NB4 (cell line): Measurements from ENCODE around the gene COL4A1.

Source experiments
- CTCF ChIP-seq: IDR thresholded peaks from one replicate; pipeline ENCODE4 v1.5.1; 2012; ENCODE audit warnings: low read depth, low read length
- MAX ChIP-seq: IDR thresholded peaks from 2 replicates; pipeline ENCODE4 v1.6.1; 2011; ENCODE audit warnings: low read depth, low read length
- MYC ChIP-seq: IDR thresholded peaks from 2 replicates; pipeline ENCODE4 v1.6.1; 2011; ENCODE audit warnings: low read depth, low read length
- POLR2A ChIP-seq: IDR thresholded peaks from 2 replicates; pipeline ENCODE4 v1.6.1; 2011; ENCODE audit warnings: mild to moderate bottlenecking; ENCODE audit not compliant: insufficient read length; ENCODE audit errors: extremely low read depth

GRCh38 chr13:110173247-110173818 lies 133.6 kb downstream of the COL4A1 start:
- TF ChIP-seq MAX: no peak
- no peak for TF ChIP-seq CTCF
- TF ChIP-seq POLR2A: no peak
- no peak for TF ChIP-seq MYC
